Common myeloid progenitor, CD34-positive (primary cell): Measurements from ENCODE around the gene FCGR3A.
A peak's percentile ranks its signal among the peaks of the same experiment; 100 is the strongest.
"Not testable (repeated sequence)": the region's sequence is repeated elsewhere in the genome, so short reads cannot be mapped to it uniquely, and the experiment has no call there.

Source experiments
- CTCF ChIA-PET: fragments of 350-600 bp; sonication (Branson Sonifier 250); formaldehyde crosslinking; loops from one replicate; lab custom pipeline; 2021; ENCODE audit warnings: antibody characterized with exemption; lab: Charles Lee
- POLR2A ChIA-PET: fragments of 350-600 bp; sonication (Branson Sonifier 250); formaldehyde crosslinking; loops from one replicate; lab custom pipeline; 2021; ENCODE audit warnings: antibody characterized with exemption; lab: Charles Lee
- DNase-seq, 3 donors: peaks; one replicate each; pipeline versions ENCODE4 v3.0.0 to v3.0.0-alpha.2; 2013
- H3K27ac ChIP-seq, 2 experiments: 1 replicate in 1 of 2; 2 replicates in 1 of 2; pipeline ENCODE4 v1.7.0; 2013; ENCODE audit warnings: inconsistent platforms in 2 of 2, low read length in 2 of 2, mild to moderate bottlenecking in 2 of 2, low read depth in 1 of 2, moderate library complexity in 1 of 2; ENCODE audit not compliant: severe bottlenecking in 2 of 2, insufficient read depth in 1 of 2, poor library complexity in 1 of 2
- H3K27me3 ChIP-seq, 5 experiments: replicated peaks in 2 of 5; 1 replicate in 3 of 5; 2 replicates in 2 of 5; pipeline versions ENCODE4 v1.6.1 to v1.7.0; 2013; ENCODE audit warnings: low read length in 4 of 5, mild to moderate bottlenecking in 2 of 5, moderate library complexity in 2 of 5, inconsistent platforms in 1 of 5; ENCODE audit not compliant: insufficient read depth in 5 of 5, control insufficient read depth in 4 of 5
- H3K36me3 ChIP-seq, 4 experiments: 1 replicate in 2 of 4; 2 replicates in 2 of 4; pipeline versions ENCODE4 v1.6.1 to v1.7.0; 2013; ENCODE audit warnings: low read length in 3 of 4, control low read depth in 1 of 4, mild to moderate bottlenecking in 1 of 4; ENCODE audit not compliant: control insufficient read depth in 4 of 4, insufficient read depth in 4 of 4
- H3K4me1 ChIP-seq, 4 experiments: 1 replicate in 3 of 4; 2 replicates in 1 of 4; pipeline versions ENCODE4 v1.6.1 to v1.7.1; 2013; ENCODE audit warnings: low read length in 3 of 4, mild to moderate bottlenecking in 3 of 4, control low read depth in 1 of 4, inconsistent platforms in 1 of 4, moderate library complexity in 1 of 4; ENCODE audit not compliant: control insufficient read depth in 4 of 4, insufficient read depth in 4 of 4; ENCODE audit errors: control extremely low read depth in 1 of 4
- H3K4me3 ChIP-seq, 7 experiments: 1 replicate in 4 of 7; 2 replicates in 3 of 7; pipeline versions ENCODE4 v1.5.1 to v1.7.0; 2013; ENCODE audit warnings: mild to moderate bottlenecking in 7 of 7, low read length in 6 of 7, moderate library complexity in 6 of 7, inconsistent platforms in 2 of 7, low read depth in 2 of 7, control low read depth in 1 of 7; ENCODE audit not compliant: insufficient read depth in 4 of 7, control insufficient read depth in 1 of 7; ENCODE audit errors: extremely low read depth in 1 of 7
- H3K9me3 ChIP-seq, 5 experiments: 1 replicate in 4 of 5; 2 replicates in 1 of 5; pipeline versions ENCODE4 v1.6.1 to v1.7.1; 2013; ENCODE audit warnings: low read length in 4 of 5, mild to moderate bottlenecking in 2 of 5, inconsistent platforms in 1 of 5, low read depth in 1 of 5, moderate library complexity in 1 of 5; ENCODE audit not compliant: control insufficient read depth in 4 of 5, insufficient read depth in 2 of 5; ENCODE audit errors: control extremely low read depth in 1 of 5
- WGBS: methylation state at CpG from one replicate; pipeline ENCODE4 v1.1.5; 2013; ENCODE audit not compliant: insufficient coverage; 5-methylcytosine and 5-hydroxymethylcytosine counted together

Gene FCGR3A

DNA sequence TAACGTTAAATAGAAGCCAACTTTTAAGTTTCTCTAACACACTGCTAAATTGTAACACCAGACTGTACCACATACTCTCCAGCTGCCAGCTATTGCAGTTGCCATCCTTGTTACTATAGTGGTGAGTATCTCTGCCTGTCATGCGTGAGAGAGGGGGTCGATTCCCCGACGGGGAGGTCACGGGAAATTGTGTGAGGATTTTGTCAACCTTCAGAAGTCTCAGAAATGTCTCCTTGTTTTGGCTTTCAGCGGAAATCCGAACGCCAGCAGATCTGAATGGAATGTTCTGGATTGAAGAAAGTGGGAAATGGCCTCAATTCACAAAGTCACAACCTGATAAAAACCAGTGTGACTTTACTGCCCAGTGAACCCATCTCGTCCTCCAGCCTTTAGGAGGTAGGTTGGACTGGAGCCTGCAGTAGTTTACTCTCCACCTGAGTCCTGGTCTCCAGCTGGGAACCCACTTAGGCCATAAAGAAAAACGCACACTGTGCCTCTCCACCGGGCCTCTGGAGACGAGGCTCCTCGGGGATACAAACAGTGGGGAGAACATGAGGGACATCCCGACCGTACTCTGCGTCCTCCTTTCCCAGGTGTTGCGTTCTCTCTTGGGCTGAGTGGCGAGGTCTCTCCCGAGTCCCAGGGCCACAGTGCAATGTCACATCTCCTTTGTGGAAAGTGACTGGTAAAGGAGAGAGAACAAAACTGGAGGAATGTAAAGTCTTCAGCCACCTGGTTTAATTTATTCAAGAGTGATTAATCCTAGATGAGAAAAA lies 26.4 kb downstream of the FCGR3A start:
- Histone ChIP-seq H3K27me3 (peaks cover 0 to 26% (median 0%) of the 10 kb centered on the region in 5 experiments), H3K4me3 (peak overlapping the region in 1 of 7 experiments; percentile 81), H3K4me1 (peaks cover 0 to 10% (median 8%) of the 10 kb centered on the region in 4 experiments)
- H3K36me3 ChIP-seq, H3K9me3 ChIP-seq, H3K27ac ChIP-seq, POLR2A ChIA-PET: not testable (repeated sequence)
- peak in 1 of 3 donors; percentile 22 for DNase-seq
- 81% methylated on average over 10 of the region's 20 CpGs for WGBS
- CTCF ChIA-PET = interaction anchor here (1.6 kb wide), 1 partner anchor 39 kb away, joined by 4 read pairs; no protein-coding TSS in a partner anchor

- POLR2A ChIA-PET, H3K27ac ChIP-seq, H3K36me3 ChIP-seq, DNase-seq, H3K4me3 ChIP-seq, H3K9me3 ChIP-seq, H3K27me3 ChIP-seq, CTCF ChIA-PET, H3K4me1 ChIP-seq: not testable (repeated sequence)
- WGBS = no CpG with 5 or more reads among the region's 1 CpG
These were observed 35.7 kb downstream of the FCGR3A start for GRCh38 chr1:161513953-161514352.

- H3K36me3 ChIP-seq, CTCF ChIA-PET, H3K27ac ChIP-seq, POLR2A ChIA-PET, H3K27me3 ChIP-seq, DNase-seq, H3K9me3 ChIP-seq, H3K4me1 ChIP-seq, H3K4me3 ChIP-seq: not testable (repeated sequence)
- WGBS = no CpG with 5 or more reads among the region's 1 CpG
These were observed 36.2 kb downstream of the FCGR3A start for GRCh38 chr1:161513448-161513780.

GRCh38 chr1:161512636-161513447 lies 36.8 kb downstream of the FCGR3A start:
- H3K36me3 ChIP-seq, POLR2A ChIA-PET, H3K27ac ChIP-seq, H3K4me1 ChIP-seq, DNase-seq, CTCF ChIA-PET, H3K9me3 ChIP-seq, H3K4me3 ChIP-seq, H3K27me3 ChIP-seq: not testable (repeated sequence)
- 100% methylated on average over 3 of the region's 6 CpGs for WGBS

GRCh38 chr1:161511756-161512060 lies 37.9 kb downstream of the FCGR3A start:
- peaks cover 0 to 9% (median 6%) of the 10 kb centered on the region in 4 experiments for H3K4me1 ChIP-seq
- CTCF ChIA-PET = no interaction called here
- POLR2A ChIA-PET = no interaction called here

DNA sequence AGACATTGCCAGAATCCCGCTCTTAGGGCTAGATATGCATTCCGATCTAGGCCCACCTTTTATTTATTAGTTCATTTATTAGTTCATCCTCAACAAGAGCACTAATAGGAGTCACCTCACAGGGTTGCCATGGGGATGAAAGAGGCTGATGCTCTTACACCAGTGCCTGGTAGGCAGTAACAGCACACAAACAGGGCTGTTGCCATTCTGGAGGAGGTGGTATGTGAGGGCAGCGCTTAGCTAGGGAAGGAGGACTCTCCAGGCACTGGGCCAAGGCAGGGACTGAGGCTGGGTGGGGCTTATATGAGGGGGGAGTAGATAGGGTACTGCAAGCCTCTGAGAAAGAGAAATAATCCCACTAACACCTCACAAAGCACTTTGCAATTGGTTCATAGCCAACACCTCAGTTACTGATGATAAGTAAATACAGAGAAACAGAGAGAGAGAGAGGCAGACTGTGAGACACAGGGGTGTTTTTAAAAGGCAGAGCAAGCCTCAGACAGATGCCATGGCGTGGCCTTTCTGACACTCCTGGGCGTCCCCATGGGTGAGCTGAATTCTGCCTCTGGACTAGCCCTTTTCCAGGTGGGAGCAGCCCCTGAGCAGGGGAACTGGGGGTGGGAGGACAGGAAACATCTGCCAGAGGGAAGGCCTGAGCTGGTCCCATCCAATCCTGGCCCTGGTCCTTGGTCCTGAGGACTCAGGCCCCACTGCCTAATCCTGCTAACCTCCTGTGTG lies 38.4 kb downstream of the FCGR3A start:
- Histone ChIP-seq H3K36me3 (no peaks in the 10 kb centered on the region), H3K4me3 (no peak overlapping the region), H3K9me3 (no peaks in the 10 kb centered on the region), H3K27me3 (peaks cover 0 to 2% (median 0%) of the 10 kb centered on the region in 5 experiments), H3K4me1 (peaks cover 0 to 14% (median 12%) of the 10 kb centered on the region in 4 experiments), H3K27ac (no peak overlapping the region)
- 97% methylated on average over 3 of the region's 5 CpGs for WGBS
- DNase-seq = no peak
- CTCF ChIA-PET = interaction anchor here (1.1 kb wide), 1 partner anchor 19 kb away, joined by 3 read pairs; no protein-coding TSS in a partner anchor
- POLR2A ChIA-PET = no interaction called here

More at GRCh38 chr1:161511756-161512060, 37.9 kb downstream of the FCGR3A start:
- no peak overlapping the region for H3K4me3 ChIP-seq
- no peak for DNase-seq
- H3K27ac ChIP-seq = no peak overlapping the region
- H3K9me3 ChIP-seq = no peaks in the 10 kb centered on the region
- WGBS = 98% methylated on average over 5 of the region's 7 CpGs
- no peaks in the 10 kb centered on the region for H3K36me3 ChIP-seq
- peaks cover 0 to 2% (median 0%) of the 10 kb centered on the region in 5 experiments for H3K27me3 ChIP-seq
